ENCODE data around the gene IL1R1.

The IL1R1 gene

DNA sequence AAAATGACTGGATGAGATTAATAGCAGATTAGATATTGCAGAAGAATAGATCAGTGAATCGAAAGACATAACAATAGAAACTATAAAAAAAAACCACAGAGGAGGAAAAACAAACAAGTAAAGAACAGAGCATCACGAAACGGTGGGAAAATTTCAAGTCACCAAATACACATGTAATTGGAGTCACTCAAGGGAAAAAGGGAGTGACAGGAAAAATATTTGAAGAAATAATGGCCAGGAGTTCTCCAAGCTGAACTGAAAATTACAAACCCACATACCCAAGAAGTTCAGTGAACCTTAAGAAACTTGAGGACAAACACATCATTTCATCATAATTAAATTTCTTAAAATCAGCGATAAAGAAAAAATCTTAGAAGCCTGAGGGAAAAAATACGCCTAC, 11.0 kb upstream of the IL1R1 start:
- TF ChIP-seq, protein P1, sequence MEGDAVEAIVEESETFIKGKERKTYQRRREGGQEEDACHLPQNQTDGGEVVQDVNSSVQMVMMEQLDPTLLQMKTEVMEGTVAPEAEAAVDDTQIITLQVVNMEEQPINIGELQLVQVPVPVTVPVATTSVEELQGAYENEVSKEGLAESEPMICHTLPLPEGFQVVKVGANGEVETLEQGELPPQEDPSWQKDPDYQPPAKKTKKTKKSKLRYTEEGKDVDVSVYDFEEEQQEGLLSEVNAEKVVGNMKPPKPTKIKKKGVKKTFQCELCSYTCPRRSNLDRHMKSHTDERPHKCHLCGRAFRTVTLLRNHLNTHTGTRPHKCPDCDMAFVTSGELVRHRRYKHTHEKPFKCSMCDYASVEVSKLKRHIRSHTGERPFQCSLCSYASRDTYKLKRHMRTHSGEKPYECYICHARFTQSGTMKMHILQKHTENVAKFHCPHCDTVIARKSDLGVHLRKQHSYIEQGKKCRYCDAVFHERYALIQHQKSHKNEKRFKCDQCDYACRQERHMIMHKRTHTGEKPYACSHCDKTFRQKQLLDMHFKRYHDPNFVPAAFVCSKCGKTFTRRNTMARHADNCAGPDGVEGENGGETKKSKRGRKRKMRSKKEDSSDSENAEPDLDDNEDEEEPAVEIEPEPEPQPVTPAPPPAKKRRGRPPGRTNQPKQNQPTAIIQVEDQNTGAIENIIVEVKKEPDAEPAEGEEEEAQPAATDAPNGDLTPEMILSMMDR (conservative IDR thresholded peaks at IDR 0.05; ENCODE audit: low read depth), result no peak
- DNase-seq (ENCODE audit: low spot score), result no peak
- POLR2A ChIA-PET (ENCODE audit: low non-redundant PET), result no interaction called here
- no peak overlapping the region for H3K27ac ChIP-seq
- CTCF ChIA-PET, result no interaction called here

DNA sequence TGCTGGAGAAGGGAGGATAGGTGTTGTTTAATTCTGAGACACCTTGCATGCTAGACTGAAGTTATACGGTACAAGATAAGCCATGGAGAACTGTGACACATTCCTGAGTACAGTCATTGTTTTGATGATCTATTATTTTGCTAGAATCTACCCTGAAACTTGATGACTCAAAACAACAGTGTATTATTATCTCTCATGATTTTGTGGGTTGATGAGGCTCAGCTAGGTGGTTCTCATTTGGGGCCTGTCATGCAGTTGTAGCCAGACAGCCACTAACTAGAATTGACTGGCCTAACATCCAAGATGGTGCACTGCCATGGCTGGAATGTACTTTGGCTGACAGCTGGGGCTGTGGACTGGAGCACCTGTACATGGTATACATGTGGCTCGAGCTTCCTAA, 5.4 kb upstream of the IL1R1 start:
- DNase-seq (ENCODE audit: low spot score), result no peak
- TF ChIP-seq, protein P1 (conservative IDR thresholded peaks at IDR 0.05; ENCODE audit: low read depth), result no peak
- POLR2A ChIA-PET (ENCODE audit: low non-redundant PET), result no interaction called here
- CTCF ChIA-PET, result interaction anchor here (1.2 kb wide), 1 partner anchor 104 kb away, joined by 4 read pairs; no protein-coding TSS in a partner anchor
- H3K27ac ChIP-seq, result no peak overlapping the region

DNA sequence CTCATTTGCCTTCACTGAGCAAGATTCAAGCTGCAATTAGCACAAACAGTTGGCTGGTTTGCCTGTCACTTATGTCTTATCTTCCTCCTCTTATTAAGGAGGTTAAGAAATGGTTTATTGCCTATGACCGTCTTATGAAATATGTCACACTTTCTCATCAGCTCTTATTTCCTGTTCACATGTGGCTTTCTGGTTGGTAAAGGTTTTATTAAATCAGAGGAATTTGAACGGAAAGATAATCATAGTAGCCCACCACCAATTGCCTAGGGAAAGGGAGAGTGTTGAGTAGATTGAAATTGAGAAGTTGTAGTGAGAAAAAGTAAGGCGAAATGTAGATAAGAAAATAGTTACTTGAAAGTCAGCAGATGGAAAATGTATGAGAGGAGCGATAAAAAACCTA, 4.2 kb upstream of the IL1R1 start:
- TF ChIP-seq, protein P1 (conservative IDR thresholded peaks at IDR 0.05; ENCODE audit: low read depth), result no peak
- POLR2A ChIA-PET (ENCODE audit: low non-redundant PET), result no interaction called here
- CTCF ChIA-PET, result no interaction called here
- H3K27ac ChIP-seq, result no peak overlapping the region
- no peak for DNase-seq (ENCODE audit: low spot score)

DNA sequence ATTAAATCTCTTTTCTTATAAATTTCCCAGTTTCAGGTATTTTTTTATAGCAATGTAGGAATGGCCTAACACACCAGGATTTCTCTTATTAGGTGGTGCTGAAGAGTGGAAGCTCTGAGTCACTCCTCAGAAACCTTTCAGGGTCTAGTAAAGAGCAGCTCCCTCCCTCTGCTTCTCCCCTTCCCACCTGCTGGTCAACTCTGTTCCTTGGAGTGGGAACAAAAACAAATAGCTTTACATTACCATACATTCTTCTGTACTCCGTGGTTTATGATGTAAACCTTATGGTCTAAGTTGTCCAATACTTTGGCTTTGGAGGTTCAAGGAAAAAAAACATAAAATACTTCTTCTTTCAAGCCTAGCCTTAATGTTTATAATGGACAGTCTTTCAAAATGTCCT, 2.7 kb upstream of the IL1R1 start:
- no peak overlapping the region for H3K27ac ChIP-seq
- CTCF ChIA-PET, result no interaction called here
- POLR2A ChIA-PET (ENCODE audit: low non-redundant PET), result no interaction called here

DNA sequence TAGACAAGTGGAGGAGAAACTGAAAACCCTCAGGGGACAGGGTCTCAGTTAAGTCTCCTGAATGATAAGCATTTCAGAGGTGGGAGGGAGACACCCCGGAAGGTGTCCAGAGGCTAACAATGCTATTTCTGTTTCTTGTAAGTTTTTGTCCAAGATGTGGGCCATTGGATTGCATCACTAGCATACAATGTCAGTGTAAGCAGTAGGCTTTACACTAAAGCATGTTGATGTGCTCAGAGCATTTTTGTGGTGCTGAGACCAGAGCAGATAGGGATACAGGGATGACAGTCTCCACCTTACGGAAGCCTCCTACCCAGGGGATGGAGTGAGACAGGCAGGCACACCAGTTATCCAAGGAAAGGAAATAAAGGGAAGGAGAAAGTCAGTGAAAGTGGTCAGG, 2.2 kb upstream of the IL1R1 start:
- TF ChIP-seq, protein P1 (conservative IDR thresholded peaks at IDR 0.05; ENCODE audit: low read depth), result no peak
- POLR2A ChIA-PET (ENCODE audit: low non-redundant PET), result no interaction called here
- CTCF ChIA-PET, result no interaction called here
- no peak for DNase-seq (ENCODE audit: low spot score)
- H3K27ac ChIP-seq, result no peak overlapping the region

More for the DNA sequence above, 2.7 kb upstream of the IL1R1 start:
- TF ChIP-seq, protein P1 (conservative IDR thresholded peaks at IDR 0.05; ENCODE audit: low read depth), result no peak
- DNase-seq (ENCODE audit: low spot score), result no peak

DNA sequence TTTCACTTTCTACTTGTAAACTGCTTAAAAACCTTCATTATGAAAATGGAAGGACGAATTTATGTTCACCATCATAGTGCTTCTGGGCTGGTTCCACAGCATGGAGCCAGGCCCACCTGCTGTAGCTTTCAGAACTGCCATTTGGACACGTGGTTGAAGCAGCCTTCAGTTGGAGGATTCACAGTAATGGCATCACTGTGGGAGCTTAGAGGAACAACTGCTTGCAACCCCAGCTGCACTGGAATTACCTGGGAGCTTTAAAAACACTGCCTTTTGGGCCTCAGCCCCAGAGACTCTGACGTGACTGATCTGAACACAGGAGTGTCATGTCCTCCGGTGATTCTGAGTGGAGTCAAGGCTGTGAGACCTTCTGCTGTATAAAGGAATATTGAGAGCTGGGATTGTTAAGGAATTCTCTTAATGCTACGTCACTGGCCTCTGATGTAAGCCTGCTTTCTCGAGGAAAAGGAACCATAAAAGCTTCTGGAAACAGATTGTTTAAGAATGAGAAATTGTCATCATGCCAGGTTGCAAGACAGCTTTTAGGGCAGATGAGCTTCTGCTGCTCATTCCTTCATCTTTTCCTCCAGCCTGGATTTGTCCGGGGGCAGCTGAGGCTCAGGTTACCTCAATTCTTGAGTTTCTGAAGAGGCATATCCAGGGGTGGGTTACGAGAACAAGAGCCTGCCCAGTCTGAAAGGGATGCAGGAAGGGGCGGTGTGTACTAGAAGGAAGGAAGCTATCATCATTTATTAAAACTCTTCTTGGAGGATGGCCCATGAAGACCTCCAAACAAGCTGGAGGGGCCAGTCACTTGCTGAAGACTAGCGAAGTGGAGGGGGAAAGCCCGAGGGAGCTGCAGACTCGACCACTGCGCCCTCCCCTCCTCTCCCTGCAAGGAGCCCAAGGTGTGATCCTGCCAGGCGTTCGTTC, 1.3 kb upstream of the IL1R1 start:
- POLR2A ChIA-PET (ENCODE audit: low non-redundant PET), result no interaction called here
- CTCF ChIA-PET, result interaction anchor here (0.6 kb wide), 1 partner anchor 1937 kb away, joined by 3 read pairs; no protein-coding TSS in a partner anchor
- TF ChIP-seq, protein P1 (conservative IDR thresholded peaks at IDR 0.05; ENCODE audit: low read depth), result no peak
- no peak overlapping the region for H3K27ac ChIP-seq
- DNase-seq (ENCODE audit: low spot score), result no peak
